ENCODE results near the gene ARID1B. TPM values are rescaled to one million over a fixed set of nuclear protein-coding genes. Genes with fewer than 3 reads are reported as not detected.

ARID1B gene
- total RNA-seq, 6 experiments from 2014 or later, result 32.5 to 44.3 (median 36.5) TPM

- Mint-ChIP-seq H3K4me1 (ENCODE audit: low read depth) (peaks cover 47% of the 10 kb centered on the region), H3K27ac (no peak overlapping the region), H3K9me3 (0 out of 2 replicates have a peak, but pooled peaks cover 3% of the 10 kb centered on the region), H3K36me3 (ENCODE audit: low read depth) (peaks cover 14% of the 10 kb centered on the region), H3K4me3 (no peak overlapping the region), H3K27me3 (ENCODE audit: insufficient read depth) (no peaks in the 10 kb centered on the region; the same call in 1 of the 2 replicates)
- no peak for DNase-seq
- no peak for TF ChIP-seq CTCF (IDR thresholded peaks at IDR 0.05)
Measured at GRCh38 chr6:156806155-156806554, 29.0 kb downstream of the ARID1B start.

GRCh38 chr6:156807028-156807427, 29.9 kb downstream of the ARID1B start:
- Mint-ChIP-seq H3K4me1 (ENCODE audit: low read depth) (peaks cover 42% of the 10 kb centered on the region), H3K27ac (no peak overlapping the region), H3K27me3 (ENCODE audit: insufficient read depth) (no peaks in the 10 kb centered on the region; the same call in 1 of the 2 replicates), H3K9me3 (0 out of 2 replicates have a peak, but pooled peaks cover 3% of the 10 kb centered on the region), H3K4me3 (no peak overlapping the region), H3K36me3 (ENCODE audit: low read depth) (peaks cover 18% of the 10 kb centered on the region)
- no peak for DNase-seq
- TF ChIP-seq CTCF (IDR thresholded peaks at IDR 0.05), result no peak

GRCh38 chr6:156807795-156808194, 30.6 kb downstream of the ARID1B start:
- no peak for DNase-seq
- Mint-ChIP-seq H3K27ac (peak overlapping the region; percentile 14; the same call in 1 of the 2 replicates), H3K4me3 (peak overlapping the region; percentile 52), H3K4me1 (ENCODE audit: low read depth) (peaks cover 39% of the 10 kb centered on the region), H3K36me3 (ENCODE audit: low read depth) (peaks cover 18% of the 10 kb centered on the region), H3K9me3 (0 out of 2 replicates have a peak, but pooled peaks cover 3% of the 10 kb centered on the region), H3K27me3 (ENCODE audit: insufficient read depth) (no peaks in the 10 kb centered on the region; the same call in 1 of the 2 replicates)
- no peak for TF ChIP-seq CTCF (IDR thresholded peaks at IDR 0.05)

- no peaks in the 10 kb centered on the region; the same call in 1 of the 2 replicates for H3K27me3 Mint-ChIP-seq (ENCODE audit: insufficient read depth)
- peaks cover 18% of the 10 kb centered on the region for H3K36me3 Mint-ChIP-seq (ENCODE audit: low read depth)
- peak overlapping the region; percentile 22; the same call in 1 of the 2 replicates for H3K4me3 Mint-ChIP-seq
- peak overlapping the region; percentile 46 for H3K27ac Mint-ChIP-seq
- TF ChIP-seq CTCF (IDR thresholded peaks at IDR 0.05), result no peak
- no peak for DNase-seq
- H3K9me3 Mint-ChIP-seq, result 0 out of 2 replicates have a peak, but pooled peaks cover 3% of the 10 kb centered on the region
- H3K4me1 Mint-ChIP-seq (ENCODE audit: low read depth), result peaks cover 34% of the 10 kb centered on the region
Measured at GRCh38 chr6:156808287-156808686, 31.1 kb downstream of the ARID1B start.

GRCh38 chr6:156809034-156809433, 31.9 kb downstream of the ARID1B start:
- H3K4me1 Mint-ChIP-seq (ENCODE audit: low read depth), result peaks cover 29% of the 10 kb centered on the region

More at GRCh38 chr6:156809034-156809433, 31.9 kb downstream of the ARID1B start:
- no peak for TF ChIP-seq CTCF (IDR thresholded peaks at IDR 0.05)
- Mint-ChIP-seq H3K36me3 (ENCODE audit: low read depth) (peaks cover 14% of the 10 kb centered on the region), H3K27ac (peak overlapping the region; percentile 33; the same call in 1 of the 2 replicates), H3K27me3 (ENCODE audit: insufficient read depth) (no peaks in the 10 kb centered on the region), H3K9me3 (0 out of 2 replicates have a peak, but pooled peaks cover 3% of the 10 kb centered on the region), H3K4me3 (no peak overlapping the region)
- DNase-seq, result peak; percentile 22
